G401.6 (cell line): ENCODE measurements around the gene ANTXR1.
"Not testable (repeated sequence)": the region's sequence is repeated elsewhere in the genome, so short reads cannot be mapped to it uniquely, and the experiment has no call there.

Source experiments
- FAIRE-seq: peaks from 2 replicates; lab custom pipeline; 2012; peaks lifted over from hg19 to GRCh38; lab: Jason Lieb, UNC

The ANTXR1 gene

GRCh38 chr2:69211048-69211447, 198.1 kb downstream of the ANTXR1 start:
- FAIRE-seq = no peak

- FAIRE-seq = no peak
Measured at GRCh38 chr2:69211686-69212085, 198.7 kb downstream of the ANTXR1 start.

GRCh38 chr2:69212238-69213028, 199.5 kb downstream of the ANTXR1 start:
- no peak for FAIRE-seq

- FAIRE-seq = no peak
Measured at GRCh38 chr2:69213201-69213600, 200.2 kb downstream of the ANTXR1 start.

GRCh38 chr2:69213782-69214181, 200.8 kb downstream of the ANTXR1 start:
- FAIRE-seq = no peak

GRCh38 chr2:69214898-69215297, 201.9 kb downstream of the ANTXR1 start:
- no peak for FAIRE-seq

GRCh38 chr2:69216535-69217332, 203.8 kb downstream of the ANTXR1 start:
- no peak for FAIRE-seq

GRCh38 chr2:69217333-69218080, 204.5 kb downstream of the ANTXR1 start:
- no peak for FAIRE-seq

GRCh38 chr2:69221512-69221911, 208.5 kb downstream of the ANTXR1 start:
- no peak for FAIRE-seq

GRCh38 chr2:69221960-69222751, 209.2 kb downstream of the ANTXR1 start:
- FAIRE-seq = no peak

- FAIRE-seq = no peak
Measured at GRCh38 chr2:69222953-69223658, 210.1 kb downstream of the ANTXR1 start.

- FAIRE-seq = no peak
Measured at GRCh38 chr2:69223759-69224511, 211.0 kb downstream of the ANTXR1 start.

GRCh38 chr2:69224512-69224837, 211.5 kb downstream of the ANTXR1 start:
- no peak for FAIRE-seq

GRCh38 chr2:69225933-69226332, 213.0 kb downstream of the ANTXR1 start:
- no peak for FAIRE-seq

- FAIRE-seq = no peak
Measured at GRCh38 chr2:69226903-69227302, 213.9 kb downstream of the ANTXR1 start.

GRCh38 chr2:69227716-69228115, 214.7 kb downstream of the ANTXR1 start:
- FAIRE-seq = no peak

GRCh38 chr2:69230946-69231345, 218.0 kb downstream of the ANTXR1 start:
- FAIRE-seq = not testable (repeated sequence)

GRCh38 chr2:69231612-69232277, 218.8 kb downstream of the ANTXR1 start:
- FAIRE-seq = no peak

GRCh38 chr2:69235835-69236234, 222.9 kb downstream of the ANTXR1 start:
- FAIRE-seq = not testable (repeated sequence)

- no peak for FAIRE-seq
Measured at GRCh38 chr2:69237070-69237670, 224.2 kb downstream of the ANTXR1 start.
